ENCODE measurements around the gene DBT.

DBT gene

DNA sequence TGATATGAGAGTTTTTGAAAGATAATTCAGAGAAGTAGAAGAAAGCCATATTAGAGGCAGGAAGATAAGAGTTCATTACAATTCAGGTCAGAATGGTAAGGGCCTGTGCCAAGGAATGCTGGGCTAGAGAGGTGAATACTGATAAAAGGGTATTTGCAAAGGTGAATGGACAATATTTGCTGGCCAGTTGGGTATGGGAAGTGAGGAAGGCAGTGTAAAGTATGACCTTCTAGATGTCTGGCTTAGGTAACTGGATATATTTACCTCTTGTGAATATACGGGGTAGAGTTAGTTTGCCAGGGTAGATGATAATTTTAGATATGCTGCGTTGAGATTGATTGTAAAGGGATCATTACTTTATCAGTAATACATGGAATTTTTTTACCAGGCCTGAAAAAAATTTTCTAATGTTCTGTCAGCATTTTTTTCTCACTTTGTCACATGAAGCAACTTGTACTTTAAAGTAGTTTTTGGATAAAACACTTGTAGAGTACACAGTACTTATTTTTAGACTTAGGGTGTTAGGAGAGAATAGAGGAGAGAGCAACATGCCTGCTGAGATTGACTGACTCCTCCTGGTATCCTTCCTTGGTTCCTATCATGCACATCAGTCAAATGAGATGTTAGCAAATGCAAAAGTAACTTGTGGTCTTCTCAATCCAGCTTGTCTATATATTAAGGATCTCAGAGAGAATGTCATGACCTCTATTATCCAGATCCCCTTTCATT lies 30.5 kb upstream of the DBT start:
- no peak overlapping the region for H2BK5ac ChIP-seq (ENCODE audit: low read depth, low read length, poor library complexity)

GRCh38 chr1:100279358-100279923 lies 29.8 kb upstream of the DBT start:
- Histone ChIP-seq H3K27ac (ENCODE audit: low read depth, low read length) (no peak overlapping the region), H3K36me3 (ENCODE audit: control insufficient read depth in 1 of 2, insufficient read depth in 2 of 2, low read length in 2 of 2) (peaks cover 15 to 26% of the 10 kb centered on the region in 2 experiments), H3K18ac (ENCODE audit: low read length) (no peak overlapping the region), H3K4me2 (ENCODE audit: low read length) (no peak overlapping the region), H3K23ac (ENCODE audit: low read length) (no peak overlapping the region), H3K4ac (ENCODE audit: low read depth, low read length) (no peak overlapping the region), H3K14ac (ENCODE audit: low read length) (no peak overlapping the region), H4K91ac (ENCODE audit: low read depth, low read length) (no peak overlapping the region), H2AFZ (ENCODE audit: insufficient read depth, low read length, poor library complexity) (no peak overlapping the region), H2BK120ac (ENCODE audit: insufficient read depth, low read length, poor library complexity) (no peak overlapping the region), H2AK5ac (ENCODE audit: low read length) (no peak overlapping the region), H3K79me2 (ENCODE audit: control insufficient read depth, insufficient read depth, low read length, poor library complexity) (no peaks in the 10 kb centered on the region), H4K12ac (ENCODE audit: low read depth, low read length) (no peak overlapping the region), H3K79me1 (ENCODE audit: low read length) (no peaks in the 10 kb centered on the region), H3K9me3 (ENCODE audit: insufficient read depth, low read depth, low read length) (no peaks in the 10 kb centered on the region), H3K9ac (ENCODE audit: low read length) (no peak overlapping the region), H2BK5ac (ENCODE audit: low read depth, low read length, poor library complexity) (no peak overlapping the region), H3K4me1 (ENCODE audit: control insufficient read depth in 1 of 2, insufficient read depth in 2 of 2, low read length in 2 of 2) (no peaks in the 10 kb centered on the region), H4K8ac (ENCODE audit: low read depth, low read length) (no peak overlapping the region), H3K27me3 (ENCODE audit: insufficient read depth, low read length) (no peaks in the 10 kb centered on the region), H2BK12ac (ENCODE audit: low read length) (no peak overlapping the region), H3K4me3 (ENCODE audit: low read depth, low read length) (no peak overlapping the region)
- no peak for DNase-seq
- no CpG with 5 or more reads among the region's 3 CpGs for WGBS (ENCODE audit: extremely low coverage, insufficient coverage, insufficient read length)

More for the DNA sequence above, 30.5 kb upstream of the DBT start:
- Histone ChIP-seq H2AK5ac (ENCODE audit: low read length) (no peak overlapping the region), H3K4me3 (ENCODE audit: low read depth, low read length) (no peak overlapping the region), H2AFZ (ENCODE audit: insufficient read depth, low read length, poor library complexity) (no peak overlapping the region), H3K14ac (ENCODE audit: low read length) (no peak overlapping the region), H3K9ac (ENCODE audit: low read length) (no peak overlapping the region), H3K9me3 (ENCODE audit: insufficient read depth, low read depth, low read length) (no peaks in the 10 kb centered on the region), H4K8ac (ENCODE audit: low read depth, low read length) (no peak overlapping the region), H3K79me1 (ENCODE audit: low read length) (no peaks in the 10 kb centered on the region), H3K27ac (ENCODE audit: low read depth, low read length) (no peak overlapping the region), H4K12ac (ENCODE audit: low read depth, low read length) (no peak overlapping the region), H3K4me1 (ENCODE audit: control insufficient read depth in 1 of 2, insufficient read depth in 2 of 2, low read length in 2 of 2) (no peaks in the 10 kb centered on the region), H3K18ac (ENCODE audit: low read length) (no peak overlapping the region), H4K91ac (ENCODE audit: low read depth, low read length) (no peak overlapping the region), H3K23ac (ENCODE audit: low read length) (no peak overlapping the region), H3K27me3 (ENCODE audit: insufficient read depth, low read length) (no peaks in the 10 kb centered on the region), H3K79me2 (ENCODE audit: control insufficient read depth, insufficient read depth, low read length, poor library complexity) (no peaks in the 10 kb centered on the region), H3K4me2 (ENCODE audit: low read length) (no peak overlapping the region), H3K36me3 (ENCODE audit: control insufficient read depth in 1 of 2, insufficient read depth in 2 of 2, low read length in 2 of 2) (peaks cover 18 to 27% of the 10 kb centered on the region in 2 experiments), H3K4ac (ENCODE audit: low read depth, low read length) (no peak overlapping the region), H2BK12ac (ENCODE audit: low read length) (no peak overlapping the region), H2BK120ac (ENCODE audit: insufficient read depth, low read length, poor library complexity) (no peak overlapping the region)
- WGBS (ENCODE audit: extremely low coverage, insufficient coverage, insufficient read length), result no CpG with 5 or more reads among the region's 2 CpGs
- no peak for DNase-seq

DNA sequence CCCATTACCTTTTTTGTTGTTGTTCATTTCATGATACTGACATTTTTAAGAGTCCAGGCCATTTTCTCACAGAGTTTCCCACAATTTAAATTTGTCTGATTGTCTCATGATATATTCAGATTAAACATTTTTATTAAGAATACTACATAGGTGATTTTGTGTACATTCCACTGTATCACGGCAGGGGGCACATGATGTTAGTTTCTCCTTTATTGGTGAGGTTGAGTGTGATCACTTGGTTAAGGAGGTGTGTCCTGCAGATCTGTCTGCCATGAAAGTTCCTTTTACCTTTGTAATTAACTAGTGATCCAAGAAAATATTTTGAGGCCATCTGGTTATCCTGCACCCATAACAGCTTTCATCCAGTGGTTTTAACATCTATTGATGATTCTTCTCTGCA lies 28.2 kb upstream of the DBT start:
- Histone ChIP-seq H3K79me1 (ENCODE audit: low read length) (no peaks in the 10 kb centered on the region), H4K8ac (ENCODE audit: low read depth, low read length) (no peak overlapping the region), H4K12ac (ENCODE audit: low read depth, low read length) (no peak overlapping the region), H3K4me2 (ENCODE audit: low read length) (no peak overlapping the region), H2BK12ac (ENCODE audit: low read length) (no peak overlapping the region), H2AFZ (ENCODE audit: insufficient read depth, low read length, poor library complexity) (no peak overlapping the region), H3K36me3 (ENCODE audit: control insufficient read depth in 1 of 2, insufficient read depth in 2 of 2, low read length in 2 of 2) (peaks cover 11 to 23% of the 10 kb centered on the region in 2 experiments), H3K14ac (ENCODE audit: low read length) (no peak overlapping the region), H3K79me2 (ENCODE audit: control insufficient read depth, insufficient read depth, low read length, poor library complexity) (no peaks in the 10 kb centered on the region), H4K91ac (ENCODE audit: low read depth, low read length) (no peak overlapping the region), H2AK5ac (ENCODE audit: low read length) (no peak overlapping the region), H2BK120ac (ENCODE audit: insufficient read depth, low read length, poor library complexity) (no peak overlapping the region), H2BK5ac (ENCODE audit: low read depth, low read length, poor library complexity) (no peak overlapping the region), H3K4ac (ENCODE audit: low read depth, low read length) (no peak overlapping the region), H3K9me3 (ENCODE audit: insufficient read depth, low read depth, low read length) (no peaks in the 10 kb centered on the region), H3K23ac (ENCODE audit: low read length) (no peak overlapping the region), H3K27ac (ENCODE audit: low read depth, low read length) (no peak overlapping the region), H3K27me3 (ENCODE audit: insufficient read depth, low read length) (no peaks in the 10 kb centered on the region), H3K4me3 (ENCODE audit: low read depth, low read length) (no peak overlapping the region), H3K4me1 (ENCODE audit: control insufficient read depth in 1 of 2, insufficient read depth in 2 of 2, low read length in 2 of 2) (no peaks in the 10 kb centered on the region), H3K9ac (ENCODE audit: low read length) (no peak overlapping the region), H3K18ac (ENCODE audit: low read length) (no peak overlapping the region)
- DNase-seq, result no peak
- WGBS (ENCODE audit: extremely low coverage, insufficient coverage, insufficient read length), result no CpG with 5 or more reads among the region's 1 CpG

GRCh38 chr1:100268202-100268601 lies 18.6 kb upstream of the DBT start:
- no CpG with 5 or more reads among the region's 4 CpGs for WGBS (ENCODE audit: extremely low coverage, insufficient coverage, insufficient read length)
- Histone ChIP-seq H3K9me3 (ENCODE audit: insufficient read depth, low read depth, low read length) (no peaks in the 10 kb centered on the region), H3K4me3 (ENCODE audit: low read depth, low read length) (no peak overlapping the region), H3K4me1 (ENCODE audit: control insufficient read depth in 1 of 2, insufficient read depth in 2 of 2, low read length in 2 of 2) (peaks cover 0 to 2% of the 10 kb centered on the region in 2 experiments), H2AFZ (ENCODE audit: insufficient read depth, low read length, poor library complexity) (no peak overlapping the region), H2BK120ac (ENCODE audit: insufficient read depth, low read length, poor library complexity) (no peak overlapping the region), H3K18ac (ENCODE audit: low read length) (no peak overlapping the region), H4K8ac (ENCODE audit: low read depth, low read length) (no peak overlapping the region), H3K4me2 (ENCODE audit: low read length) (no peak overlapping the region), H2AK5ac (ENCODE audit: low read length) (no peak overlapping the region), H4K12ac (ENCODE audit: low read depth, low read length) (no peak overlapping the region), H3K27me3 (ENCODE audit: insufficient read depth, low read length) (no peaks in the 10 kb centered on the region), H3K4ac (ENCODE audit: low read depth, low read length) (no peak overlapping the region), H3K27ac (ENCODE audit: low read depth, low read length) (no peak overlapping the region), H3K9ac (ENCODE audit: low read length) (no peak overlapping the region), H4K91ac (ENCODE audit: low read depth, low read length) (no peak overlapping the region), H3K79me1 (ENCODE audit: low read length) (peaks cover 5% of the 10 kb centered on the region), H3K23ac (ENCODE audit: low read length) (no peak overlapping the region), H3K79me2 (ENCODE audit: control insufficient read depth, insufficient read depth, low read length, poor library complexity) (peaks cover 5% of the 10 kb centered on the region), H2BK12ac (ENCODE audit: low read length) (no peak overlapping the region), H3K36me3 (ENCODE audit: control insufficient read depth in 1 of 2, insufficient read depth in 2 of 2, low read length in 2 of 2) (peaks cover 14 to 21% of the 10 kb centered on the region in 2 experiments), H3K14ac (ENCODE audit: low read length) (no peak overlapping the region), H2BK5ac (ENCODE audit: low read depth, low read length, poor library complexity) (no peak overlapping the region)
- no peak for DNase-seq
